HepG2 (cell line): ENCODE results near the gene B3GALT6. TPM values are rescaled to one million over a fixed set of nuclear protein-coding genes. Genes with fewer than 3 reads are reported as not detected.
A peak's percentile ranks its signal among the peaks of the same experiment; 100 is the strongest.

Source experiments
- ATAC-seq: fragments of 200-7000 bp; cut with Tn5 transposase; 3 replicates; pipeline ENCODE4 v1.9.1; 2020; ENCODE audit warnings: mild to moderate bottlenecking, moderate library complexity
- BruUV-seq: library from RNA; stranded (reverse); fragments of 400-500 nt; replicated peaks from 2 replicates; lab custom pipeline; 2021; lab: Mats Ljungman, UMichigan
- CTCF ChIA-PET: fragments of 300-600 bp; formaldehyde crosslinking; extraction: SDS; loops from one replicate; lab custom pipeline; 2021; ENCODE audit warnings: low total read pairs, inconsistent platforms, low intra/inter-chr PET ratio; lab: Yijun Ruan, JAX
- POLR2A ChIA-PET: fragments of 350-600 bp; sonication (Branson Sonifier 250); formaldehyde crosslinking; loops from one replicate; lab custom pipeline; 2020; ENCODE audit warnings: antibody characterized with exemption, inconsistent platforms; lab: Yijun Ruan, JAX
- DNase-seq: peaks from one replicate; pipeline ENCODE4 v3.0.0-alpha.2; 2015; ENCODE audit warnings: low spot score
- FAIRE-seq: peaks from 3 replicates; lab custom pipeline; 2011; peaks lifted over from hg19 to GRCh38; lab: Jason Lieb, UNC
- H2AFZ ChIP-seq: one replicate; pipeline ENCODE4 v1.6.1; 2011; ENCODE audit warnings: low read length, inconsistent platforms
- H3K27ac ChIP-seq: fragments of 300-600 bp; 3 replicates; pipeline ENCODE4 v1.8.0; 2011; ENCODE audit warnings: mixed run types, mild to moderate bottlenecking, mixed read lengths, low read length, inconsistent platforms; ENCODE audit not compliant: insufficient read depth; ENCODE audit errors: extremely low read length
- H3K27me3 ChIP-seq, 2 experiments: fragments of 200-600 bp in 1 of 2; 2 replicates in 1 of 2; 3 replicates in 1 of 2; pipeline versions ENCODE4 v1.6.0 to v1.8.0; 2011; ENCODE audit warnings: low read length in 2 of 2, mild to moderate bottlenecking in 2 of 2, moderate library complexity in 2 of 2, inconsistent platforms in 1 of 2; ENCODE audit not compliant: insufficient read depth in 2 of 2, control insufficient read depth in 1 of 2
- H3K36me3 ChIP-seq, 2 experiments: fragments of 200-600 bp in 1 of 2; replicated peaks in 1 of 2; 2 replicates in 1 of 2; 3 replicates in 1 of 2; pipeline versions ENCODE4 v1.5.1 to v1.8.0; 2011; ENCODE audit warnings: low read length in 2 of 2, inconsistent platforms in 1 of 2; ENCODE audit not compliant: insufficient read depth in 2 of 2, control insufficient read depth in 1 of 2
- H3K4me1 ChIP-seq: 2 replicates; pipeline ENCODE4 v1.5.1; 2012; ENCODE audit warnings: low read length, inconsistent platforms; ENCODE audit not compliant: insufficient read depth
- H3K4me2 ChIP-seq: 2 replicates; pipeline ENCODE4 v1.6.0; 2011; ENCODE audit warnings: low read depth, low read length, inconsistent platforms
- H3K4me3 ChIP-seq, 3 experiments: fragments of 200-600 bp in 1 of 3; sonication (generic), shearing (Covaris generic) in 1 of 3; replicated peaks in 1 of 3; 2 replicates each; pipeline ENCODE4 v1.5.1; 2011 to 2016; ENCODE audit warnings: low read length in 3 of 3, inconsistent platforms in 2 of 3, low read depth in 2 of 3, mild to moderate bottlenecking in 2 of 3, control low read depth in 1 of 3, mixed read lengths in 1 of 3; ENCODE audit not compliant: insufficient read depth in 1 of 3
- H3K79me2 ChIP-seq: one replicate; pipeline ENCODE4 v1.6.1; 2011; ENCODE audit warnings: low read length, inconsistent platforms; ENCODE audit not compliant: insufficient read depth
- H3K9ac ChIP-seq: 2 replicates; pipeline ENCODE4 v1.6.0; 2011; ENCODE audit warnings: mild to moderate bottlenecking, low read depth, low read length, inconsistent platforms; ENCODE audit not compliant: insufficient read depth
- H3K9me3 ChIP-seq: 2 replicates; pipeline ENCODE4 v1.5.1; 2012; ENCODE audit warnings: mild to moderate bottlenecking, low read length
- H4K20me1 ChIP-seq: 2 replicates; pipeline ENCODE4 v1.6.0; 2011; ENCODE audit warnings: inconsistent platforms, mild to moderate bottlenecking, low read length, moderate library complexity; ENCODE audit not compliant: insufficient read depth
- CEBPB ChIP-seq: IDR thresholded peaks from 2 replicates; pipeline ENCODE4 v1.6.1; 2011; ENCODE audit warnings: low read depth, low read length, improper control_type of control experiment, borderline replicate concordance
- RARA ChIP-seq: IDR thresholded peaks from 2 replicates; pipeline ENCODE4 v1.6.1; 2016; ENCODE audit warnings: missing genetic modification reagents, missing compliant biosample characterization
- RBFOX2 ChIP-seq: fragments of 200-400 bp; formaldehyde crosslinking; IDR thresholded peaks from 2 replicates; pipeline ENCODE4 v1.6.1; 2017; ENCODE audit warnings: low read depth, mild to moderate bottlenecking, low read length
- ZNF180 ChIP-seq: sonication (generic); formaldehyde crosslinking; IDR thresholded peaks from 2 replicates; pipeline ENCODE4 v1.4.0; 2020; ENCODE audit warnings: low read depth, missing genetic modification reagents, borderline replicate concordance
- WGBS: methylation state at CpG from one replicate; pipeline ENCODE4 v1.1.6; 2017; ENCODE audit warnings: low lambda C conversion rate; 5-methylcytosine and 5-hydroxymethylcytosine counted together
- in situ Hi-C: cut with HindIII; loops from 2 replicates; pipeline ENCODE4 v1.10.0; 2017; ENCODE audit warnings: low pct_unique_long_range_greater_than_20kb; ENCODE audit not compliant: extremely low pct_ligation_motif_present
- intact Hi-C: fragments of 100-400 bp; cut with micrococcal nuclease; formaldehyde crosslinking; loops from one replicate; pipeline ENCODE4 v1.10.0; 2022; ENCODE audit not compliant: unreplicated experiment
- polyA plus RNA-seq, 8 experiments: library from polyadenylated mRNA; depleted of rRNA in 3 of 8; stranded (reverse) in 7 of 8; unstranded in 1 of 8; fragments of >200 nt; fragmentation: Illumina TruSeq in 4 of 8; extraction: Trizol in 4 of 8; gene quantifications; 2 replicates each; pipeline versions ENCODE4 v1.2.1 to v1.2.3, GENCODE V29; 2011 to 2016; ENCODE audit warnings: low read depth in 4 of 8, missing spikeins in 1 of 8, mixed read lengths in 1 of 8; ENCODE audit not compliant: insufficient read depth in 1 of 8
- total RNA-seq, 5 experiments: library from RNA; depleted of rRNA; stranded (reverse); fragments of >200 nt; fragmentation: Illumina TruSeq; extraction: Trizol; gene quantifications; 2 replicates each; pipeline ENCODE4 v1.2.3, GENCODE V29; 2016; ENCODE audit warnings: low read depth in 1 of 5

Gene B3GALT6
- total and polyA plus RNA-seq, 2 of the 13 experiments (the other 11 are each of a cell fraction or from before 2014, with no cell fraction given) = 3.9 to 14.2 TPM

DNA sequence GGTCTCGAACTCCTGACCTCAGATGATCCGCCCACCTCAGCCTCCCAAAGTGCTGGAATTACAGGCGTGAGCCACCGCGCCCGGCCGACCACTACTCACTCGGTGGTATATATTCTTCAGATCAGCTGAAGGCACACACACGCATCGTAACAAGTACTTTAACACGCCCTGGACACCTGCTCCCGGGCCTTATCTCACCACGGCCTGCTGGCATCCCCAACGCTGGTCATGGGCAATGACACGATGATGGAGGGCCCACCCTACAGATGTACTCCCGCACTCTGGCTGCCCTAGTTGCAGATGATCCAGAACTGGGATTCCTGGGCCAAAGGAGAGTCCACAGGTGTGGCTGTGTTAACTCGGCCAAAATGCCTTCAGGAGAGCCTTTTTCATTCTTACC, 30.0 kb downstream of the B3GALT6 start:
- WGBS = 97% methylated on average over 15 of the region's 17 CpGs

DNA sequence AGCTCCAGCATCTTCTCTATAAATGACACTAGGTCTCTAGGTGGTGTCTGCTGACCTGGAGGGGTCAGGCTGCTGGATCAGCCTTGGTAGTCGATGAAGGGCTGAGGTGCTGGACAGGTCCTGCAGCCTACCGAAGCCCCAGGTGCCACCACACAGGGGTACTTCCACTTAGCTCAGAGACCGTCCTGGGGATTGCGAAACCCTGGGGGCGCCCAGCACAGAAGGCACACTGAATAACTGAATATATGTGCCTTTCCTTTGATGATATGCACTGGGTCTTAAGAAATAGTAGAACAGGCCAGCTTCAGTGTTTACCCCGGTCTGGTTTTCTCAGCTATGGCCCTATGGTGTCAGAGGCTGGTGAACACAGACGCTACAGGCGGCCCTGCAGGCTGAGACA, 30.7 kb downstream of the B3GALT6 start:
- H3K27ac ChIP-seq = no peak overlapping the region
- H3K4me2 ChIP-seq = no peak overlapping the region
- H3K79me2 ChIP-seq = no peaks in the 10 kb centered on the region
- TF ChIP-seq CEBPB = peak; percentile 81
- no peak for TF ChIP-seq ZNF180 (CRISPR knock-in tag)
- 97% methylated on average over 3 of the region's 8 CpGs for WGBS
- H3K4me3 ChIP-seq = no peak overlapping the region
- ChIA-PET CTCF (no interaction called here), POLR2A (no interaction called here)
- FAIRE-seq (no peak), ATAC-seq (no peak), DNase-seq (no peak)
- no peaks in the 10 kb centered on the region for H3K4me1 ChIP-seq
- H3K9ac ChIP-seq = no peak overlapping the region
- H3K27me3 ChIP-seq = no peaks in the 10 kb centered on the region
- BruUV-seq = no TSS peak
- in situ Hi-C loops = no loop called here
- no peaks in the 10 kb centered on the region for H3K9me3 ChIP-seq
- intact Hi-C loops = no loop called here
- peaks cover 19 to 65% of the 10 kb centered on the region in 2 experiments for H3K36me3 ChIP-seq
- no peak overlapping the region for H2AFZ ChIP-seq
- H4K20me1 ChIP-seq = no peaks in the 10 kb centered on the region

More for the DNA sequence above, 30.0 kb downstream of the B3GALT6 start:
- in situ Hi-C loops = no loop called here
- H3K27me3 ChIP-seq = no peaks in the 10 kb centered on the region
- no peaks in the 10 kb centered on the region for H4K20me1 ChIP-seq
- intact Hi-C loops = no loop called here
- POLR2A ChIA-PET = no interaction called here
- FAIRE-seq = no peak
- ATAC-seq = no peak
- no peaks in the 10 kb centered on the region for H3K9me3 ChIP-seq
- no peak overlapping the region for H3K4me3 ChIP-seq
- H3K27ac ChIP-seq = no peak overlapping the region
- peaks cover 18 to 62% of the 10 kb centered on the region in 2 experiments for H3K36me3 ChIP-seq
- CTCF ChIA-PET = no interaction called here
- no peaks in the 10 kb centered on the region for H3K79me2 ChIP-seq
- no peaks in the 10 kb centered on the region for H3K4me1 ChIP-seq
- H3K9ac ChIP-seq = no peak overlapping the region
- no peak overlapping the region for H2AFZ ChIP-seq
- no peak overlapping the region for H3K4me2 ChIP-seq
- TF ChIP-seq RARA (CRISPR knock-in tag) = no peak
- TF ChIP-seq RBFOX2 = 0 out of 2 replicates have a peak, but pooled peaks have one; percentile 2
- no peak for DNase-seq
- BruUV-seq = no TSS peak
